NCI-H2107 treated with DMSO at 0.1 percent for 48 hours (cell line): ENCODE data around the gene INPP5J.
A peak's percentile ranks its signal among the peaks of the same experiment; 100 is the strongest.
"Not testable (repeated sequence)": the region's sequence is repeated elsewhere in the genome, so short reads cannot be mapped to it uniquely, and the experiment has no call there.

Experiments used
- DNase-seq: peaks from one replicate; lab custom pipeline; 2025; ENCODE audit not compliant: unreplicated experiment; lab: John Stamatoyannopoulos, UW

Gene INPP5J

DNA sequence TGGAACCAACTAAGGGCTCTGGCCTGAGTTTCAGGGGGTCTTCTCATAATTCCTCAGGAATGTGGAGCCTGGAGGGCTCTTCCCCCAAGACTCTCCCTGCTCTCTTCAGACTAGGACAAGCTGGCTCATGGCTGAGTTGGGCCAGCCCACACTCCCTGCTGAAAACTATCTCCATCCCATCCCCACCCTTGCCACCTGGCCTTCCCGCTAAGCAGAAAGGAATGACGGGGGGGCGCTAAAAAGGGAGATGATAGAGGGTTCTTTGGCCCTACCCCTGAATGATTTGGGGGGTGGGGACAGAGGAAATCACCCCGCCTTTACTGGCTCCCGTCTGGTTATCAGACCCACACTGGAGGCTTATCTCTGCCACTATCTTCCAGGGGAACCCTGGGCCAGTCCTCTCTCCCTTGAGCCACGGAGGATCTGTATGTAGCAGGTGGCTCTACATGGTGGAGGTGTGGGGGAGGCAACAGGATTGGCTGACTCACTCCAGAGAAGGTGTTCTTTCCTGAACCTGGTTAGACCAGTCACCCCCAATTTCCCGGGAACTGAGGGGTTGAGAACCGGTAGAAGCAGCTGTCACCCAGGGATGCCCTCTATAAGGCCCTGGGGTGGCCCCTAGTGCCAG lies 35.9 kb upstream of the INPP5J start:
- DNase-seq: no peak

DNA sequence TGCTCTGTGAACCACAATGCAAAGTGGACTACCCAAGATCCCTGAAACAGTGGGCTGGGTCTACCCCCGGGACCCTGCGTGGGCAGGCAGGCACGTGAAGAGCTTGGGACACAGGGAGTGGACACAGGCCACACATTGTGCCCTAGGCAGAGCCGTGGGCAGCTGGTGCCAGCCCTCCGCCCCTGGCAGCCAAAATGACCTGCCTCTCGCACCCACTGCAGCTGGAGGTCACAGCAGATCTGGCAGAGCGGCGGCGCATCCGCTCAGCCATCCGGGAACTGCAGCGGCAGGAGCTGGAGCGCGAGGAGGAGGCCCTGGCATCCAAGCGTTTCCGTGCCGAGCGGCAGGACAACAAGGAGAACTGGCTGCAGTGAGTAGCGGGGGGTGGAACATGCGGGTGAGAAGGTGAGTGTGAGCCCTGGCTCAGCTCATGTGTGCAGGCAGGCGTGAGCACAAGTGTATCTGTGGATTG lies 35.0 kb upstream of the INPP5J start:
- no peak for DNase-seq

DNA sequence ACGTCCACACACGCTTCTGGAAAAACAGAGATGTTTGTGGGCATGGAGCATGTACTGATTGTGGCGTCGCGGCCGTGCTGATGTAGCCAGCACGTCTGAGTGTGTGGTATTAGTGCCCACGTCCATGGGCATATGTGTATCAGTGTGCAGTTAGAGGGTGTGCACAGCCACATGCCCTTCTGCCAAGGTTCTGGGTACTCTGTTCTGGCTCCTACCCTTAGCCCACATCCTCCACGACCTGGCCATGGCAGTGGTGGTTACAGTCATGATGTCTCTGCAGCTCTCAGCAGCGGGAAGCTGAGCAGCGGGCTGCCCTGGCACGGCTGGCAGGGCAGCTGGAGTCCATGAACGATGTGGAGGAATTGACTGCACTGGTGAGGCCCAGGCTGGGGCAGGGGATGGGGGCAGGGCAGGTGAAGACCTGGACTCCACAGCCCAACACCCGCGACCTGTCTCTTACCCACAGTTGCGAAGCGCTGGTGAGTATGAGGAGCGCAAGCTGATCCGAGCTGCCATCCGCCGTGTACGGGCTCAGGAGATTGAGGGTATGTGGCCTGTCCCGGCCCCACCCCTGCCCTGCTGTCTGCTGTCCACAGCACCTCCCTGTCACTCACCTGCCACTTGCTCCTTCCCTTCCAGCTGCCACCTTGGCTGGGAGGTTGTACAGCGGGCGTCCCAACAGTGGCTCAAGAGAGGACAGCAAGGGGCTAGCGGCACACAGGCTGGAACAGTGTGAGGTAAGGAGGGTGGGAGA lies 34.4 kb upstream of the INPP5J start:
- DNase-seq: no peak

DNA sequence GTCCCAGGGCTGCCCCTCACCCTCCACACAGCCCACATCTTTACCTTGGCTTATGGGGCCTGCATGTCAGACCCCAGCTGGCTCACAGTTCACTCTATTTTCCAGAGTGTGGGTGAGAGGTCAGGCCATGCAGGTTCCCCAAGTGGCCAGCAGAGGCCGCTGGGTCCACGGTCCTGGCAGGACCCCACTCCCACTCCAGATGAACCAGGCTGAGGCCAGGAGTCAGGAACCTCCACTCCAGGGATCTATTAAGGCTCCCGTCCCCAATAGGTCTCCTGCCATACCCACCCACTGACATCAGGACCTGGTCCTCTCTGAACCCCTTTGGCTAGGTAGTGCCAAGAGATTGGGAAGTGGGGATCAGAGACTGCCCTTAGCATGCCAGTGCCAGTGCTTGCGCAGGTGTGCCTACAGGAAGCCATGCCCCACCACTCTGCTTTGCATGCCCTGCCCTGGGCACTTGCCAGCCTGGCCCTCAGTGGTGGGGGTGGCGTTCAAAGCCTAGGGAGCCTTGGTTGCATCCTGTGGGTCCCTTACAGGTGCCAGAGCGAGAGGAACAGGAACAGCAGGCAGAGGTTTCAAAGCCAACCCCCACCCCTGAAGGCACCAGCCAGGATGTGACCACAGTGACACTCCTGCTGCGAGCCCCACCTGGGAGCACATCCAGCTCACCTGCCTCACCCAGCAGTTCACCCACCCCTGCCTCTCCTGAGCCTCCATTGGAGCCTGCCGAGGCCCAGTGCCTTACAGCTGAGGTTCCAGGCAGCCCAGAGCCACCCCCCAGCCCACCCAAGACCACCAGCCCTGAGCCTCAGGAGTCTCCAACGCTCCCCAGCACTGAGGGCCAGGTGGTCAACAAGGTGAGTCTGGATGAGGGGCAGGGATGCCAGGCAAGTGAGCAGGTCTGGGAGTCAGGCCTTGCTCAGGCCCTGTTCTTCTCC lies 33.3 kb upstream of the INPP5J start:
- DNase-seq: peak; percentile 1

DNA sequence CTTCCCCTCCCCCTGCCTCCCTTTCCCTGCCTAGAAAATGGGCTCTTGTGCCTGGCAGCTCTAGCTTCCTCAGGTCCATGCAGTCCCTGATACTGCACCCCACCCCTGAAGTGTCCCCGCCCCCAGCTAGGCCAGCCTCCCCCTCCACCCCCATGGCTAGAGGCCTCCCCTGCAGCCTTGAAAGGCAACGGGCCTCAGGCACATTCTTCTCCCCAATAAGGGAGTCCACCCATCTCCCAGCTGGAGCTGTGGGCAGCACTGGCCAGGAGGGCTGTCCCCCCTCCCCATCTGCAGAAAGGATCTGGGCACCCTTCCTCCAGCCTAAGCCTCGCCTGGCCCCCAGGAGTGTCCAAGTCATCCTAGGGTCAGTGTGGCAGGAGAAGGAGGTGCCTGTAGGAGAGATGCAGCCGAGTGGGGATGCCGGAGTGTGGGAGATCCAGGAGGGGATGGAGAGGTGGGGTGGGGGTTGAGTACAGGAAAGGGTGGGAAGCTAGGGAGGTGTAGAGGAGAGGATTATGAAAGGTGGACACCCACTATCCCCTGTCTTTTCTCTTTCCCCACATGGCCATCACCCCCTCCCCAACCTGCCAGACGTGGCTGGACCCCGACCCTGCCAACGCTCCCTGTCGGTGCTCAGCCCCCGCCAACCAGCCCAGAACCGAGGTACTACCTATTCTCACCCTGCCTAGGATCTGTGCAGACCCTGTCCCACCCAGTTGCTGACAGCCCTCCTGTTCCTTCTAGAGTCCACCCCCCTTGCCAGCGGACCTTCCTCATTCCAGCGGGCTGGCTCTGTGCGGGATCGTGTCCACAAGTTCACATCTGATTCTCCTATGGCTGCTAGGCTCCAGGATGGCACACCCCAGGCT lies 32.3 kb upstream of the INPP5J start:
- DNase-seq: no peak

DNA sequence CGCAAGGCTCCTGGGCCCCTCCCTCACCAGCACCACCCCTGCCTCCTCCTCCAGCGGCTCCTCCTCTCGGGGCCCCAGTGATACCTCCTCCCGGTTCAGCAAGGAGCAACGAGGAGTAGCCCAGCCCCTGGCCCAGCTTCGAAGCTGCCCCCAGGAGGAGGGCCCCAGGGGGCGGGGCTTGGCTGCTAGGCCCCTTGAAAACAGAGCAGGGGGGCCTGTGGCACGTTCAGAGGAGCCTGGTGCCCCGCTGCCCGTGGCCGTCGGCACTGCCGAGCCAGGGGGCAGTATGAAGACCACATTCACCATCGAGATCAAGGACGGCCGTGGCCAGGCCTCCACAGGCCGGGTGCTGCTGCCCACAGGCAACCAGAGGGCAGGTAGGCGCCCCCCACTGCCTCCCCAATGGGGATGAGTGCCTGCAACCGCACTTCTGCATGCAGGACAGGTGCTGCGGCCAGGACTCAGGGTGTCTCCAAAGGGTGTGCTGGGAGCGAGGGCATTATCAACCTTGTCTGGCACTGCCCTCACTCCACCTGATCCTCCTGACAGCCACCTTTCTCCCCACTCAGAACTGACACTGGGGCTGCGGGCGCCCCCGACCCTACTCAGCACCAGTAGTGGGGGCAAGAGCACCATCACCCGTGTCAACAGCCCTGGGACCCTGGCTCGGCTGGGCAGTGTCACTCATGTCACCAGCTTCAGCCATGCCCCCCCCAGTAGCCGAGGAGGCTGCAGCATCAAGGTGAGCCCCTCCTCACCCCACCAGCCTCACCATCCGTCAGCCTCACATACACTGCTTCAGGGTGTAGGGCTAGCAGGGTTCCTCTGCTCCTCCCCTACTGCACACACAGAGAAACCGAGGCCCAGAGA lies 31.4 kb upstream of the INPP5J start:
- DNase-seq: no peak

DNA sequence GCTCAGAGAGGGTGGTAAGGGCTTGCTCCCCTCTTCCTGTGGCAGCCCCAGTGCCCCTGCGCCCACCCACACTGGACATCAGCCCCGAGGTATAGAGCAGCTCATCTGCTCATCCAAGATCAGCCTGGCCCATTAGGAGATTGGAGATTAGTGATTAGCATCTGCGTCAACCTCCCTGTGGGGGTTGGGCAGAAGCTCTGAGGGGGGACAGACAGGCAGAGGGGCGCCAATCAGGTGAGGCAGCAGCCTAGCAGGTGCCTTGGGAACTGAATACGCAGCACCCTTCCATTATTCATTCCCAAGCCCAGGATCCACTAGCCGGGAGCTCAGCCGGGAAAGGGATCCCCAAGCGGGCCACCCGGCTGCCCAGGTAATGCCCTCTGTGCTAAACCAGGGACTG lies 30.6 kb upstream of the INPP5J start:
- no peak for DNase-seq

DNA sequence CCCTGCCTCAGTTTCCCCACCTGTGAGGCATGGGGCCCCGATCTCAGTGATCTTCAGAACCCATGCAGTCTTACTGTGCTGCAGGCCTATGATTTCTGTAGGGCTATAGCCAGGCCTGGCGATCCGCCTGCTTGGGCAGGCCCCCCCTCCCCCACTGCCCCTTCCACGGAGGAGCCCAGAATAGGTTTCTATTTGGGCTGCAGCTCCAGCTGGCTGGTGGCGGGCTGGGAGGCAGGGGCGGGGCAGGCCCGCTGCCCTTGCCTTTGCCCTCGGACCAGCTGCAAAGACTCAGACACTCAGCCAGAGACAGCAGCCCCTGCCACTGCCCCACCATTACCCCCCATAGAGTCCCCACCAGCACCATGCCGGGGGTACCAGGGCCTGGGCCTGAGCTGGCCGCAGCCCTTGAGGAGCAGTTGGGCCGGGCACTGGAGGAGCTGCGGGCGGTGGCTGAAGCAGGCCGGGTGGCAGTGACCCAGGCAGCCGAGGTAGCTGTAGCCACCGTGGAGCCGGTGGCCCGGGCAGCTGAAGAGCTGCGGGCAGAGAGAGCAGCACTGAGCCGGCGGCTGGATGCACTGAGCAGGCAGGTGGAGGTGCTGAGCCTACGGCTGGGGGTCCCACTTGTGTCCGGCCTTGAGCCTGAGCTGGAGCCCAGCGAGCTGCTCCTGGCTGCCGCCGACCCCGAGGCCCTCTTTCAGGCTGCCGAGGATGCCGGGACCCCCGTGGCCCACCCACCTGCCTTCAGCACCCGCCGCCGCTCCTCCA lies 29.5 kb upstream of the INPP5J start:
- no peak for DNase-seq

DNA sequence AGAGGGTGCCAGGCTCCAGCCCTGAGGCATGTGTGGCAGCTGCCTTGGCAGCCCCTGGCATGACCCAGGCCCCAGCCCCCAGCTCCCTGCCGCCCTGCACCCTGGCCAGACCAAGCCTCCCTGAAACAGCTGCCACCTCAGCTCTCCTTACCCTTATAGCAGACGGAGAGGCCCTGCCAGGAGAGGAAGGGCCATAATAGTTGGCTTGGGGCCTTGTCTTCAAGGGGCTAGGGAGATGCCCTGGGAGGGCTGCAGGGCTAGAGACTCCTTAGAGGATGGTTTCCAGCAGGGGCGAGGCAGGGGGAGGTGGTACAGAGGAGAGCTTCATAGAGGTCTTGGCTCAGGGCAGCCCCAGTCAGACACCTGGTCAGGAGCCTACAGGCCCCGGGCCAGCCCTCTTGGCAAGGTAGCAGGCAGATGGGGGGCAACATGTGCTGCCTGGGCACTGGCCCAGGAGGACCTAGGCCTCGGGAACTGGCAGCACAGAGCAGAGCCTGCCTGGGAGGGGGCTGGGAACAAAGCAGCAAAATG lies 28.7 kb upstream of the INPP5J start:
- no peak for DNase-seq

DNA sequence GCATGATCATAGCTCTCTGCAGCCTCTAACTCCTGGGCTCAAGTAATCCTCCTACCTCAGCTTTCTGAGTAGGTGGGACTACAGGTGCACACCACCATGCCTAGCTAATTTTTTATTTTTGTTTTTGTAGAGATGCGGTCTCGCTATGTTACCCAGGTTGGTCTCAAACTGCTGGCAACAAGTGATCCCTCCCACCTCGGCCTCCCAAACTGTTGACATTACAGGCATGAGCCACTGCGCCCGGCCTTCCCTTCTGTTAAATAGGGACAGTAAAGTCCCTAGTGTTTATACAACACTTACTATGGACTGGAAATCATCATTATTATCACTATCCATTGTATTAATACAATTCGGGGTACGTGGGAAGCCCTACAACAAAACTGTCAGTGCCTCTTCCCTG lies 28.0 kb upstream of the INPP5J start:
- no peak for DNase-seq

DNA sequence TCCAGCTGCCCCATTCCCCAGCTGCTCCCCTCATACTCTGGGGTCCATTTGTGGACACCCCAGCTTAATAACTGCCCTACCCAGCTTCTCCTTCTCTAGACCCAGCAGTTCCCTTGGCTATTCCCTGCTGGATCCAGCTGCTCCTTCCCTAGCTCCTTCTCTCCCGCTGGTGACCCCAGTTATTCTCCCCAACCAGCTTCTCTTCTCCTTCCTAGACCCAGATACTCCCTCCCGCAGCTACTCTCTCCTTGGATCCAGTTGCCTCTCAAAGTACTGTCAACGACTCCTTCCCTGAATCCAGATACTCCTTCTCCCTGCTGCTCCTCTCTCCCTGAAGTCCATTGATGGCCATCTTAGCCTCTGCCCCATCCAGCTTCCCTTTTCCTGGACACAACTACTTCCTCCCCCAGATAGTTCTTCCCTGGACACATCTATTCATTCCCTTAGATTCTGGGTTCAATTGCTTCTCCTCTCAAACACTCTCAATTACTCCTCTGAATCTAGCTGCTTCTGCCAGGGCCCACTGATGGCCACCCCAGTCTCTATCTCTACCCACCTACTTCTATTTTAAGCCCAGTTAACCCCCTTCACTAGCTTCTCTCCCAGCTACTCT lies 27.0 kb upstream of the INPP5J start:
- DNase-seq: no peak

DNA sequence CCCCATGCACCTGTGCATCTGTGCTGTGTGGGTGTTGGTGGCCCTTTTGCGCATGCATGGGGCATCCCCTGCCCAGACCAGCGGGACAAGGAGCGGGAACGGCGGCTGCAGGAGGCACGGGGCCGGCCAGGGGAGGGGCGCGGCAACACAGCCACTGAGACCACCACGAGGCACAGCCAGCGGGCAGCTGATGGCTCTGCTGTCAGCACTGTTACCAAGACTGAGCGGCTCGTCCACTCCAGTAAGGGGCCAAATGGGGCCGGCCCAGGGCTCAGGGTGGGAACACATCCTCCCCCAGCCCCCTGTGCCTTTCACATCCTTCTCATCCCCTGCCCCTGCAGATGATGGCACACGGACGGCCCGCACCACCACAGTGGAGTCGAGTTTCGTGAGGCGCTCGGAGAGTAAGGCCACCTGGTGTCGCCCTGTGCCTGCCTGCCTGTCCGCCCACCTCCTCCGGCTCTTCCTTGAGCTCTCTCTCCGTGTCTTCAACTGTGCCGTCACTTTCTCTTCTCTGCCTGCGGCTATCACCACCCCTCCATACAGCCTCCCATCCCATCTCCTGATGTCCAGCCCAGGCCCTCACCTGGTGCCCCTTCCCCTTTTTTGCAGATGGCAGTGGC lies 26.0 kb upstream of the INPP5J start:
- DNase-seq: no peak

DNA sequence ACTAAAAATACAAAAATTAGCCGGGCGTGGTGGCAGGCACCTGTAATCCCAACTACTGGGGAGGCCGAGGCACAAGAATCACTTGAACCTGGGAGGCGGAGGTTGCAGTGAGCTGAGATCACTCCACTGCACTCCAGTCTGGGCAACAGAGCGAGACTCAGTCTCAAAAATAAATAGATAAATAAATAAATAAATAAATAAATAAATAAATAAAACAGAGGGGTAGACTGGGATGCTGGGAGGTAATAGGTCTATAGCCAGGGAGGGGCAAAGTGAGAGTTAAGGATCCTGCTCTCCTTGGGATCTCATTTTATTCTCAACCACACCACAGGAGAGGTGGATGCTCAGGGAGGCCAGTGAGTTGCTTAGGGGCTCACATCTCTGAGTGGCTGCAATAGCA lies 25.2 kb upstream of the INPP5J start:
- DNase-seq: not testable (repeated sequence)

DNA sequence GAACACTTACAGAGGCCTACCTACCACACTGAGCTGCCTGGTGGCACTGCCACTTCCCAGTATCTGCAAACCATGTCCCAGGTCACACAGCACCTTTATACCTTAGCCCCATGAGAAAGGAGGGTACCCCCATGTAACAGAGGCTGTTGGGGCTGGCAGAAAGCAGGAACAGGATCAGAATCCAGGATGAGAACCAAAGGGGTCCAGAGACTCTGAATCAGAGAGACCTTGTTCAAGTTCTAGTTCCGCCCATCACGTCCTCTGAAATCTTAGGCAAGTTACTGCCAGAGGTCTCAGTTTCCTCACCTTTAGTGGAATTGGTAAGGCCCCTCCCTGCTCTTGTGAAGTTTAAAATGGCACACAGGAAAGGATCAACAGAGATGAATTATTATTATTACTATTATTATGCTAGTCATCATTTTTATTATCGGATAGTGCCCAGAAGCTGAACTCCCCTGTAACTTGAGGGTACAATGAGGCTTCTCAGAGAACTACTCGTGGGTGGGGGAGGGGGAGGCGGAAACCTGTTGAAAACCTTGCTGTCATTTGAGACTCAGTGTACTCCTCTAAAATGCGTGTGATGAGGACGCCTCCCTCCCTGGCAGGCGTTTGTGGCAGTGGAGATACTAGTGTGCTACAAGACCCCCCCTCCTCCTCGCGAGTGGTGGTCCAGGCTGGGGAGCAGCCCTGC lies 24.7 kb upstream of the INPP5J start:
- DNase-seq: no peak

DNA sequence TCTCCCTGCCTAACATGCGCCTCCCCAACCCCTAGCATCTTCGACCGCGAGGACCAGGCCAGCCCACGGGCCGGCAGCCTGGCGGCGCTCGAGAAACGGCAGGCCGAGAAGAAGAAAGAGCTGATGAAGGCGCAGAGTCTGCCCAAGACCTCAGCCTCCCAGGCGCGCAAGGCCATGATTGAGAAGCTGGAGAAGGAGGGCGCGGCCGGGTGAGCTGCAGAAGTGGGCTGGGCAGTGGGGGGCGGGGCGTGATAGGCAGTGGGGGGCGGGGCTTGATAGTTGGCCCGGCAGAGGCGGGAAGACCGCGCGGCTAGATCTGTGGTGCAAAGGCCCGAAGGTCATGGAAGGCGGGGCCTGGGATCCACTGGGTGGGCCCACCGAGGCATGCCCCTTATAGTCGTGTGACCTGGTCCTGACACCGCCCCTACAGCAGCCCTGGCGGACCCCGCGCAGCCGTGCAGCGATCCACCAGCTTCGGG lies 24.1 kb upstream of the INPP5J start:
- no peak for DNase-seq

DNA sequence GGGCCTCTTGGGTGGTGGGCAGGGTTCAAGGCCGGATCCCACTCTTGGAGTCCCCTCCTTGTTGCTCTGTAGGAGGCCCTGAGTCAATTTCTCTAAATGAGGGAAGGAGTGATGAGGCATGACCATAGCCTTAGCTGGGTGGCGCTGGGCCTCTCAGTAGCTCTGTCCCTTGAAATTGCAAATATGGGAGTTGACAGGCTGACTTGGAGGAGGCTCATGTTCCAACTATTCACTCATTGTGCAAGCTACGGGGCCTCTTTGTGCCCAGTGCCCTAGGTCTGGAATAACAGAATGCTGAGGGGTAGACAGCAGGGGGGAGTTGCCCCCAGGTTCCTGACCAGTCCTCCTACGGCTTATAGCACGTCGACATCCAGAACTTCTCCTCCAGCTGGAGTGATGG lies 23.4 kb upstream of the INPP5J start:
- no peak for DNase-seq
